DMS53 treated with DMSO at 0.1 percent for 48 hours (cell line): ENCODE results near the gene SLC36A3.
"Not testable (repeated sequence)": the region's sequence is repeated elsewhere in the genome, so short reads cannot be mapped to it uniquely, and the experiment has no call there.

ENCODE experiments used
- DNase-seq: peaks from one replicate; lab custom pipeline; 2025; ENCODE audit not compliant: unreplicated experiment; lab: John Stamatoyannopoulos, UW

SLC36A3 gene

GRCh38 chr5:151262532-151262931 lies 41.0 kb downstream of the SLC36A3 start:
- DNase-seq, result no peak

- no peak for DNase-seq
These were observed 43.6 kb downstream of the SLC36A3 start for GRCh38 chr5:151259931-151260330.

- no peak for DNase-seq
These were observed 44.8 kb downstream of the SLC36A3 start for GRCh38 chr5:151258816-151259215.

- DNase-seq, result no peak
These were observed 45.4 kb downstream of the SLC36A3 start for GRCh38 chr5:151258201-151258611.

- no peak for DNase-seq
These were observed 45.8 kb downstream of the SLC36A3 start for GRCh38 chr5:151257731-151258181.

GRCh38 chr5:151255621-151256286 lies 47.8 kb downstream of the SLC36A3 start:
- no peak for DNase-seq

- not testable (repeated sequence) for DNase-seq
These were observed 48.6 kb downstream of the SLC36A3 start for GRCh38 chr5:151254990-151255389.

GRCh38 chr5:151254556-151254955 lies 49.0 kb downstream of the SLC36A3 start:
- no peak for DNase-seq

GRCh38 chr5:151253605-151253950 lies 50.0 kb downstream of the SLC36A3 start:
- no peak for DNase-seq

- peak; percentile 98 for DNase-seq
These were observed 50.6 kb downstream of the SLC36A3 start, which contains the start of gene GM2A for GRCh38 chr5:151252762-151253604. TSS of gene GM2A (plus strand) at chr5:151253185. CDS start at chr5:151253217, 32 bp downstream.

- no peak for DNase-seq
These were observed 51.9 kb downstream of the SLC36A3 start for GRCh38 chr5:151251621-151252020.

- DNase-seq, result no peak
These were observed 52.5 kb downstream of the SLC36A3 start for GRCh38 chr5:151251001-151251551.

GRCh38 chr5:151250346-151251000 lies 53.1 kb downstream of the SLC36A3 start:
- no peak for DNase-seq

- no peak for DNase-seq
These were observed 54.3 kb downstream of the SLC36A3 start for GRCh38 chr5:151249281-151249680.

- no peak for DNase-seq
These were observed 54.9 kb downstream of the SLC36A3 start for GRCh38 chr5:151248651-151249050.

GRCh38 chr5:151245680-151246219 lies 57.8 kb downstream of the SLC36A3 start:
- DNase-seq, result no peak

GRCh38 chr5:151244206-151244605 lies 59.4 kb downstream of the SLC36A3 start:
- no peak for DNase-seq

- no peak for DNase-seq
These were observed 60.0 kb downstream of the SLC36A3 start for GRCh38 chr5:151243564-151243963.

GRCh38 chr5:151243127-151243526 lies 60.4 kb downstream of the SLC36A3 start:
- DNase-seq, result no peak

GRCh38 chr5:151240924-151241635 lies 62.5 kb downstream of the SLC36A3 start:
- no peak for DNase-seq
